Measurements from ENCODE around the gene ZNF563.
"Not testable (repeated sequence)": the region's sequence is repeated elsewhere in the genome, so short reads cannot be mapped to it uniquely, and the experiment has no call there.

The ZNF563 gene

DNA sequence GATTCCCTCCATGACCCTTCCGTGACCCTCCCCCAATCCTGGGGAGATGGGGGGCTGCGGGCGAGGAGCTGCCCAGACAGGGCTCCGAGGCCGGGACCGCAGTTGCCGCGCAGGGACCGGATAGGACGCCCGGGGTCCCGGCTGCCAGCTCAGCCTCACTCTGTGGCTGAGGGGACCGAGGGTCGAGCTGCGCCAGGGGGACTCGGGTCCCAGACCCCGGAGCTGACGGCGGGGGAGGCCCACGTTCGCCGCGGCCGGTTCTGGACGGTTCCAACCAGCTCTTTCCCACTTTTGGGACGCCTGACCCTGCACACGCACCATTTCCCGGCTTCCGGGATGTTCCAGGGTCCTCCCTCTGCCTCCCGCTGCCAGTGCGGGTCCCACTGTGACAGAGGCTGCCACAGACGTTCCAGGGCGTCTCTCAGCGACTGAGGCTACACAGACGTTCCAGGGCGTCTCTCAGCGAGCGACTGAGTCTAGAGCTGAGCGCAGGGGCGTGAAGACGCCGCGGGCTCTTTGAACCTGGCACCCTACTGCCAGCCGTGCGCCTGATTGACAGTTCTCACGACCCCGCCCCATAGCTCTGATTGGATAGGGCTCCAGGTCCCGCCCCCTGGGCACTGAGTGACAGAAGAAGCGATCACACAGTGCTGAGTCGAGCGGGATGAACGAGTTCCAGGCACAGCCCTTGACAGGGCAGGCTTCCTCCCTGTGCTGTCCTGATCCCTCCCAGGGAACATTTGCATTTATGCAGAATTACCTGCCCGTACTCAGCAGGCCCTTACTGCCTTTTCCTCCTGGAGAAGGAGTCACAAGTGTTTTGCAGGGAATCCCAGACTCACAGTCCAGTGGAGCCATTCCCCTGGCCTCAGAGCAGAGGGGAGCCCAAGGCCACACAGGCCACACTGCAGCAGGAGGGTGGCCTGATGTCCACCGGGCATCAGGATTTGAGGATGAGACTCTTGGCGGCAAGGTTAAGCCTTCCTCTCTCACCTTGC lies at the start of gene ZNF563:
Gene ZNF563, minus strand, starts transcription at position 472 of the 998 bp plus-strand sequence. Its CDS starts 151 bp downstream, at position 321.
- peak; percentile 98 for DNase-seq

DNA sequence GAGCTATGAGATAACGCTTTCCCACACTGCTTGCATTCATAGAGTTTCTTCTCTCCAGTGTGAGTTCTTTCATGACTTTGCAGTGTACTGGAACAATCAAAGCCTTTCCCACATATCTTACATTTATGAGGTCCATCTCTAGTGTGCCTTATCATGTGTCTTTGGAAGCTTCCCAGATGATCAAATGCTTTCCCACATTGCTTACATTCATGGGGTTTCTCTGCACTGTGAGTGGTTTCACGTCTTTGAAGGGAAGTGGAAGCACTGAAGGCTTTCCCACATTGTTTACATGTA lies 47.0 kb upstream of the ZNF563 start:
- no peak for DNase-seq

DNA sequence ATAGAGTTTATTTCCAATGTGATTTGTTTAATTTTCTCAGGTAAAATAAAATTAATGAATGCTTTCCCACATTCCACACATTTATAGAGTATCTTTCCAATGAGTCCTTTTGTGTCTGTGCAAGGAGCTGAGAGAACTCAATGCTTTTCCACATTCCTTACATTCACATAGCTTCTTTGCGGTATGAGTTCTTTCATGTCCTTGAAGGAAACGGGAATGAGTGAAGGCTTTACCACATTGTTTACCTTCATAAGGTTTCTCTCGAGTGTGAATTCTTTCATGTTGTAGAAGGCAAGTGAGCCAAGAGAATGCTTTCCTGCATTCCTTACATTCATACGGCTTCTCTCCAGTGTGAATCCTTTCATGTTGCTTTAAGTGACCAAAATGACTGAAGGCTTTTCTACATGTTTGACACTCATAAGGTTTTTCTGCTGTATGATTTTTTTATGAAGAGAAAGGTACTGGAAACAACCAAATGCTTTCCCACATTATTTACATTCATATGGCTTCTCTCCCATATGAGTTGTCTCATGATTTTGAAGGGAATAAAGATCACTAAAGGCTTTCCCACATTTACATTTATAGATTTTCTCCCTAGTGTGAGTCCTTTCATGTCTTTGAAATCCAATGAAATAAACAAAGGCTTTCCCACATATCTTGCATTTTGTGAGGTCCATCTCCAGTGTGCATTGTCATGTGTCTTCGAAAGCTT lies 46.5 kb upstream of the ZNF563 start:
- DNase-seq: no peak

DNA sequence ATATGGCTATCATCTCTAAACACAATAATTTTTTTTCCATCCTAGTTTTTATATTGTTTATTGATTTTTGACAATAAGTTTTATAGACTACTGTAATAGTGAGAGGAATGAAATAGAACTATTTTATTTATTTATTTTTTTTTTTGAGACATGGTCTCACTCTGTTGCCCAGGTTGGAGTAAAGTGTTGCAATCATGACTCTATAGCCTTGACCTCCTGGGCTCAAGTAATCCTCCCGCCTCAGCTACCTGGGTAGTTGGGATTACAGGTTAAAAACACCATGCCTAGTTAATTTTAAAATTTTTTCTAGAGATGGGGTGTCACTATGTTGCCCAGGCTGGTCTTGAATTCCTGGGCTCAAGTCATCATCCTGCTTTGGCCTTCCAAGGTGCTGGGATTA lies 40.6 kb upstream of the ZNF563 start:
- DNase-seq: no peak

DNA sequence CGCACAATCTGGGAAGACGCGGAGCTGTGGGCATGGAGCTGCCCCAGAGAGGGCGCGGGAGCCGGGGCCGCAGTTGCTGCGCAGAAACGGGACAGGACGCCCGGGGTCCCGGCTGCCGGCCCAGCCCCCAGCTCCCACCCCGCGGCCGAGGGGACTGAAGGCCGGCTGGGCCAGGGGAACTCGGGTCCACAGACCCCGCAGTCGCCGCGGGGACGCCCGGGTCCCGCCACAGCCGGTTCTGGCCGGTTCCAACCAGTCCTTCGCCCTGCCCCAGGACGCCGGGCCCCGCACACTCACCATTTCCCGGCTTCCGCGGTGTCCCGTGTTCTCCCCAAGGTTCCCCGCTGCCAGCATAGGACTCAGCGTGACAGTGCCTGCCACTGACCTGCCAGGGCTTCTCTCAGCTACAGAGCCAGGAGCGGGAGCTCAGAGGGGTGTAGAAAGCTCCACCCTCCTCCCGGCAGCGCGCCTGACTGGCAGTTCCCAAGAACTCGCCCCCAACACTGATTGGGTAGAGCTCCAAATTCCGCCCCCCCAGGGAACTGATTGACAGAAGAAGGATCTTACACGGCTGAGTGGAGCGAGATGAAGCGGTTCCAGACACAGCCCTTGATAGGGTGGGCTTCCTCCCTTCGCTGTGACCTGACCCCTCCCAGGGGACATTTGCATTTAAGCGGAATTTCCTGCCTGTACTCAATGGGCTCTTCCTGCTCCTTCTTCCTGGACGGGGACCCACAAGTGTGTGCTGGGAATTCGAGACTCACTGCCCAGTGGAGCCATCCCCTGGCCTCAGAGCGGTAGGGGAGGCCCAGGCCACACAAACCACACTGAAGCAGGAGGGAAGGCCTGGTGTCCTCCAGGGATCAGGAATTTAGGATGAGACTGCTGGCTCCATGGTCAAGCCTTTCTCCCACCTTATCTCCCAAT lies 32.1 kb upstream of the ZNF563 start, which contains the start of gene ZNF442:
Gene ZNF442, minus strand, starts transcription at position 448 of the 927 bp plus-strand sequence. CDS start 2,052 bp downstream, outside the sequence.
- peak; percentile 87 for DNase-seq

DNA sequence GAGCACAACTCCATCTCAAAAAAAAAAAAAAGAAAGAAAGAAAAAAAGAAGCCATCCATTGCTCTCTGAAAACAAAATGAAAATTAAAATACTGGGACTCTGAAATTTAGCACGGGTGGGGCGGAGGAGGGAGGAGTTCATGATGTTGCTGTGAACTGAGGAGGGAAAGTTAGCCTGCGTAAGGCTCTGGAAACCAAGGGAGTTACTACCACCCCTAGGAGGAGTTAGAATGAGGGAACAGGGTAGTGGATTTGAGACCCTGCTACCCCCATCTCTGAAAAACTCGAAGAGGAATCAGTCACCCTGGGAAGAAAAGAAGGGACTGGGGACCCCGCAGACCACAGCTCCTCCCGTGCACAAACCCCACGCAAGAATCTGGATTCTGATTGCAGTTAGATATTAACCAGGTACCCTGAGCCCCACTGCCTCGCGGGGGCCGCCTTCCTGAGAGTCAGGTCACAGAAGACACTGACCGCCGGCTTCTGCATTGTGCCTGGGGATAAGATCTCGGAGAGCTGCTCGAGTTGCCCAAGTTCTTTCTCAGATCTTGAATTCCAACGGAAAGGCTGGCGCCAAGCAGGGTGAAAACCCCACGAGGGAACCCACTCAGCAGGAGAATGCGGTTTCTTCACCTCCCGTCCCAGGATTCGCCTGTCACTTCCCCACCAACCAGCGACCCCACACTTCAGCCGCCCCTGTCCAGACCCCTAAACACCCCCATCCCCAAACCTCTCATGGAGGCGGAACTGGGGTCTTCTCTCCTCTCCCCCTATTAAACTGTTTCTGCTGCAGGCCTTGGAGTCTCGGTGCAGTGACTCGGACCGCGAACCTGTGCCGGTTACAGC lies 31.2 kb upstream of the ZNF563 start:
- no peak for DNase-seq

DNA sequence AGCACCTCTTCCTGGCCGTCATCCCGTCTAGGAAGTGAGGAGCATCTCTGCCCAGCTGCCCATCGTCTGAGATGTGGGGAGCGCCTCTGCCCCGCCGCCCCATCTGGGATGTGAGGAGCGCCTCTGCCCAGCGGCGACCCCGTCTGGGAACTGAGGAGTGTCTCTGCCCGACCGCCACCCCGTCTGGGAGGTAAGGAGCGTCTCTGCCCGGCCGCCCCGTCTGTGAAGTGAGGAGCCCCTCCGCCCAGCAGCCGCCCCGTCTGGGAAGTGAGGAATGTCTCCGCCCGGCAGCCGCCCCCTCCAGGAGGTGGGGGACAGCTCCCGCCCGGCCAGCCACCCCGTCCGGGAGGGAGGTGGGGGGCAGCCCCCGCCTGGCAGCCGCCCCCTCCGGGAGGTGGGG lies 28.8 kb upstream of the ZNF563 start:
- DNase-seq: not testable (repeated sequence)

DNA sequence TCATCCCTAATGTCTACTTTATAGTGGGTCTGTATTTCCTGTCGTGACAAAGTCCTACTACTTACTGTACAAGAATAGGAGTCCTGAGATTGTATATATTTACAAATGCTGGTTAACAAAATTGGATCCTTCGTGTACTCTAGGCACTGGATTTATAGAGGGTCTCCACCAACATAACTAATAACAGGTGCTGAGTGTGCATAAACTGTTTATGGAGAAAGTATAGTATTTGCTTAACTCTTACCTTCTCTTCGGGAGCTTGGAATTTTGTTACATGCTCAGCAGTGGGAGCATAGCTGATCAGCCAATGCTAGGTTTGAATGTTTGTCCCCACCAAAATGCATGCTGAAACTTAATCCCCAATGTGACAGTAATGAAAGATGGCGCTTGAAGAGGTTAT lies 19.9 kb upstream of the ZNF563 start:
- no peak for DNase-seq

DNA sequence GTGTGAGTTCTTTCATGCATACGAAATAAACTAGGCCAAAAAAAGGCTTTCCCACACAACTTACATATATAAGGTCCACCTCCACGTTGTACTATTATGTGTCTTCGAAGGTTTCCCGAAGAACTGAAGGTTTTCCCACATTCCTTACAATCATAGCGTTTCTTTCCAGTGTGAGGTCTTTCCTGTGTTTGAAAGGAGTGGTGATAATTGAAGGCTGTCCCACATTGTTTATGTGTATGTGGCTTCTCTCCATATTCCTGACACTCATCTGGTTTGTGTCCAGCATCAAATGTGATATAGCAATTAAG lies 17.4 kb upstream of the ZNF563 start:
- DNase-seq: no peak

DNA sequence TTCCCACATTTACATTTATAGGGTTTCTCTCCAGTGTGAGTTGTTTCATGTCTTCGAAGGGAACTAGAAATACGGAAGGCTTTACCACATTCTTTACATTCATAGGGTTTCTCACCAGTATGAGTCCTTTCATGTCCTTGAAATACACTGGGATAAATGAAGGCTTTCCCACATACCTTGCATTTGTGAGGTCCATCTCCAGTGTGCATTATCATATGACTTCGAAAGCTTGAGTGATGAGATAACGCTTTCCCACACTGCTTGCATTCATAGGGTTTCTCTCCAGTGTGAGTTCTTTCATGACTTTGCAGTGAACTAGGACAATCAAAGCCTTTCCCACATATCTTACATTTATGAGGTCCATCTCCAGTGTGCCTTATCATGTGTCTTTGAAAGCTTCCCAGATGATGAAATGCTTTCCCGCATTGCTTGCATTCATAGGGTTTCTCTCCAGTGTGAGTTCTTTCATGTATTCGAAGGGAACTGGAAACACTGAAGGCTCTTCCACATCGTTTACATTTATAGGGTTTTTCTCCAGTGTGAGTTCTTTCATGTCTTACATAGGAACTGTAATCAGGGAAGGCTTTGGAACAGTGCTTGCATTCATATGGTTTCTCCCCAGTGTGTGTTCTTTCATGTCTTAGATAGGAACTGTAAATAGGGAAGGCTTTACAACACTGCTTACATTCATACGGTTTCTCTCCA lies 16.9 kb upstream of the ZNF563 start:
- no peak for DNase-seq

DNA sequence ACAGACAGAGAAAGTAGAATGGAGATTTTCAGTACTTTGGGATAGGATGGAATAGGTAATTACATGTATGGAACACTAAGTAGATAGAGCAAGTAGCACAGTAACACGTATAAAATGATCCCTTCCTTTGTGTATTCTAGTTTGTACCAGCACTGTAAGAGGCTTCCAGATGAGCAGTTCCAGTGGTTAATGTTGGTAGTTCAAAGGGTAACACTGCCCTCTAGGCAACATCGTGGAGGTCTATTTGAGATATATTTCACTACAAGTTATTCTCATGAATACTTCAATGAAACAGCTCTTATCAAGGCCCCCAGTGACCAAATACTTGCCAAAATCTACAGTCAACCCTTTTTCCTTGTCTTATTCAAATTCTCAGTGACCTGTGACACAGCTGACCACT lies 13.5 kb upstream of the ZNF563 start:
- peak; percentile 66 for DNase-seq

DNA sequence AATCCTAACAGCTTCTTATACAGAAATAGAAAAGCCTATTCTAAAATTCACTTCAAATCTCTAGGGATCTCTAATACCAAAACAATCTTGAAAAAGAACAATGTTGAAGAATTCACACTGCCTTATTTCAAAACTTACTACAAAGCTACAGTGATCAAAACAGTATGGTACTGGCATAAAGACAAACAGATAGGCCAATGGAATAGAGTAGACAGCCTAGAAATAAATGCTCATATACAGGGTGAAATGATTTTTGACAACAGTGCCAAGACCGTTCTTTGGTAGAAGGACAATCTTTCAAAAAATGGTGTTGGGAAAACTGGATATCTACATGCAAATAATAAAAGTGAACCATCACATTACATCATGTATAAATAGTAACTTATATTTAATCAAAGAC lies 11.8 kb upstream of the ZNF563 start:
- DNase-seq: no peak

DNA sequence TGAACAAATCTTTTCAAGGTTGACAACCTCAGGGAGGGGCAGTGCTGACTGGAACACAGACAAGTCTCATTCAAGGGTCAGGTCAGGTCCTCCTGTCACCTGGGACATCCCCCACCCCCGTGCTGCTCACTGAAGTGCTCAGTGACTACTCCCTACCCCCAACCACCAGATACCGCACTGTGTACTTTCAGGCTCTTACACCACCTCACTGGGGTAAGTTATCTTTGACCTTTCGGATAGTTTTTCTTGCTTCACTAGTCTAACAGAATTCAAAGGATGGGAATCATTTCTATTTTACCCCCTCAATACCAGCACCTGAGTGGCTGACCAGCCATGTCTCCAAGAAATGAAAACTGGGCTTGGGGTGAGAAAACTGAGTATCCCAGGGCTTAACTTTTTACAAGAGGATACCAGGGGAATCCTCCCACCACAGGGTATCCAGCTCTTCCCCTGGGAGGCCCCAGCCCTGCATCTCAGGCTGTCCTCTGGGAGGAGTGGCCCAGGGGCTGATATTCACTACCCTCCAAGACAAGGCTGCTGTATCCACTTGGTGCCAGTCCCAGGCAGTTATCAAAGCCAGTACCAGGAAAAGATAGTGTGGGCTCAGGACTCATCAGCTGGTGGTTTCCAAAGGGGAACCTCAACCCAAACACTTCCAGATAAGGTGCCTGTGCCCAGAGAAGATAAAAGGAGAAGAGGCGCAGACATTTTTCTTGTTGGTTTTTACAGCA lies 2.1 kb downstream of the ZNF563 start:
- peak; percentile 63 for DNase-seq

DNA sequence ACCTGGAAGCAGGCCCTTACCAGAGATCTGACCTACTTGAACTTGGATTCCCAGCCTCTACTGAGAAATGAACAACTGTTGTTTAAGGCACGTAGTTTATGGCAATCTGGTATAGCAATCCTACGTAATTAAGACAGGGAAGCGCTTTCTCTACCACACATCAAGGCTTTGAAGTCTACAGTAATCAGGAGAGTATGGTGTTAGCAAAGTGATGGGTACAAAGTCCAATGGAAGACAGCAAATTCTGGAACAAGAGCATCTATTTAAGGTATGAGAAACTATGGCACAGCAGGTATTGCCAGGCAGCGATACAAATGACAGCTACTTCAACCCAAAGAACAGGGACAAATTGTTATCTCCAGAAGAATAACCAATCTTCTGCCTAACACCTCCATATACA lies 3.1 kb downstream of the ZNF563 start:
- no peak for DNase-seq

DNA sequence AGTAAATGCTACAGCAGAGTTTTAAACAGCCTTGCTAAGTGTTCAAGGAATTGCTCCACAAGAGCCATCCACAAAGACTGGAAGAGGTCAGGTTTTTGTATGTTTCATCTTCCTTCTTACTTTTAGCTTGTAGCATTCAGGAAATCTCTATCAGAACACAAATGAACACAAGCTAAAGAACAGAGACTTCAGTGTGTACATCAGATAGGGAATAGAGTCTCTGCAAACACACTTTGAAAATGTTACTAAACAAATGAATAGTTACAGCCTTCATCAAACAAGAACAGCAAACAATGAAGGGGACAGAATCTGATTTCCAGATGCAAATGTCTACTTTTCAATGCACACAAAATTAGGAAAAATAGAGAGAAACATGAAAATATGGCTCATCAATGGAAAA lies 7.7 kb downstream of the ZNF563 start:
- DNase-seq: no peak

DNA sequence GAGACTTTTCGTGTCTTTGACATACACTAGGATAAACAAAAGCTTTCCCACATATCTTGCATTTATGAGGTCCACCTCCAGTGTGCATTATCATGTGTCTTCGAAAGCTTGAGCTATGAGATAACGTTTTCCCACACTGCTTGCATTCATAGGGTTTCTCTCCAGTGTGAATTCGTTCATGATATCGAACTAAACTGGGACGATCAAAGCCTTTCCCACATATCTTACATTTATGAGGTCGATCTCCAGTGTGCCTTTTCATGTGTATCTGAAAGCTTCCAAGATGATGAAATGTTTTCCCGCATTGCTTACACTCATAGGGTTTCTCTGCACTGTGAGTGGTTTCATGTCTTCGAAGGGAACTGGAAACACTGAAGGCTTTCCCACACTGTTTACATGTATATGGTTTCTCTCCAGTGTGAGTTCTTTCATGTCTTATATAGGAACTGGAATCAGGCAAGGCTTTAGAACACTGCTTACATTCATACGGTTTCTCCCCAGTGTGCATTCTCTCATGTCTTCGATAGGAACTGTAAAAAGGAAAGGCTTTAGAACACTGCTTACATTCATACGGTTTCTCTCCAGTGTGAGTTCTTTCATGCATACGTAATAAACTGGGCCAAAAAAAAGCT lies 14.5 kb downstream of the ZNF563 start:
- no peak for DNase-seq

DNA sequence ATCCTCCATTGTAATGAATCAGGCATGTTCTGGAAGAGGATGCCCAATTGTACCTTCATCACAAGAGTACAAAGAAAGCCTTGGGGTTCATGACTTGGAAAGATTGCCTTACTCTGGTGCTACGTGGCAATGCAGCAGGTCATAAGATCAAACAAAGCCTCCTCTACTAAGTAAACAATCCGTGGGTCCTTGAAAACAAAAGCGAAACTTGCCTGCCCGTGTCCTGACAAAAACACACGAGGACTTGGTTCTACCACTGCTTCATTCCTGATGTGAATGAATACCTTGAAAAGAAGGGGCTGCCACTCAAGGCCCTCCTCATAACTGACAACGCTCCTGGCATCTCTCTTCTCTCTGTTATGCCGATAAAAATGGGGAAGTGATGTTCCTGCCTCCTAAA lies 18.9 kb downstream of the ZNF563 start:
- DNase-seq: no peak

DNA sequence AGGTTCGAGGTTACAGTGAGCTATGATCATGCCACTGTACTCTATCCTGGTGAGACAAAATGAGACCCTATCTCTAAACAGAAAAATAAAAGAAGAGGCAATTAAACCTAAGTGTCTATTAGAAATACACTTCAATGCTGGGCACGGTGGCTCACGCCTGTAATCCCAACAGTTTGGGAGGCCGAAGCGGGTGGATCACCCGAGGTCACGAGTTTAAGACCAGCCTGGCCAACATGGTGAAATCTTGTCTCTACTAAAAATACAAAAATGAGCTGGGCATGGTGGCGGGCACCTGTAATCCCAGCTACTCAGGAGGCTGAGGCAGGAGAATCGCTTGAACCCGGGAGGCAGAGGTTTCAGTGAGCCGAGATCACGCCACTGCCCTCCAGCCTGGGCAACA lies 24.5 kb downstream of the ZNF563 start:
- DNase-seq: not testable (repeated sequence)

DNA sequence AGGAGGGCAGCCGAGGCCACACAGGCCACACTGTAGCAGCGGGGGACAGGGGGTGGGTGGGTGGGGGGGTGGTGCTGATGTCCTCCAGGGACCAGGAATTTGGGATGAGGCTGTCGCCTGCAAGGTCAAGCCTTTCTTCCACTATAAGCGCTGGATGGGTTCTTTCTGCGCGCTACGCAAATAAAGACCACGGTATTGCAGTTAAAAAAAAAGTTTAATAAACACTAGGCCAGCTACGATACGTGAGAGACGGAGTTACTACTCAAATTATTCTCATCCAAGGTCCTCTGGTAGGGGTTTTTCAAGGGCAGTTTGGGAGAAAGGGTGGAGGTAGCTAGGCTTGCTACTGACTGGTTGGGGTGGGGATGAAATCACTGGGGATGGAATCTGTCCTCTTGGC lies 38.2 kb downstream of the ZNF563 start:
- no peak for DNase-seq

Data from CD4-positive, alpha-beta T cell treated with Interleukin-17A for 1 hour (primary cell).